Testis (tissue), 3 donors: ENCODE measurements around the gene ZBTB7B. TPM values are rescaled to one million over a fixed set of nuclear protein-coding genes. Genes with fewer than 3 reads are reported as not detected.

ENCODE experiments used
- DNase-seq: peaks from one replicate; pipeline ENCODE4 v3.0.0-alpha.2; 2019
- H3K27ac ChIP-seq, 2 donors: fragments of 200-600 bp; sonication (generic); one replicate each; pipeline ENCODE4 v1.5.1; 2019
- H3K27me3 ChIP-seq: fragments of 200-600 bp; sonication (generic); one replicate; pipeline ENCODE4 v1.5.1; 2019
- H3K36me3 ChIP-seq: fragments of 200-600 bp; sonication (generic); one replicate; pipeline ENCODE4 v1.5.1; 2017; ENCODE audit warnings: low read depth; ENCODE audit errors: missing control alignments
- H3K4me1 ChIP-seq: fragments of 200-600 bp; sonication (generic); one replicate; pipeline ENCODE4 v1.5.1; 2019
- H3K4me3 ChIP-seq, 2 donors: fragments of 200-600 bp; sonication (generic); one replicate each; pipeline ENCODE4 v1.5.1; 2017 to 2019
- H3K9me3 ChIP-seq: fragments of 200-600 bp; sonication (generic); one replicate; pipeline ENCODE4 v1.5.1; 2017
- CTCF ChIP-seq, 3 experiments: fragments of 450-650 bp in 2 of 3; fragments of 200-600 bp in 1 of 3; sonication (generic) in 1 of 3; IDR thresholded peaks; one replicate each; pipeline ENCODE4 v1.5.1; 2016 to 2019; ENCODE audit warnings: antibody characterized with exemption in 3 of 3, mild to moderate bottlenecking in 2 of 3, moderate library complexity in 1 of 3
- POLR2A ChIP-seq: fragments of 450-650 bp; IDR thresholded peaks from one replicate; pipeline ENCODE4 v1.6.1; 2017; ENCODE audit warnings: antibody characterized with exemption, mild to moderate bottlenecking, moderate library complexity
- WGBS, 2 donors: methylation state at CpG; one replicate each; pipeline ENCODE4 v1.1.5; 2018; 5-methylcytosine and 5-hydroxymethylcytosine counted together
- intact Hi-C: fragments of 100-400 bp; cut with DNase I; formaldehyde crosslinking; loops from one replicate; pipeline ENCODE4 v1.15.1; 2023; ENCODE audit warnings: low total_unique reads
- polyA plus RNA-seq: library from polyadenylated mRNA; stranded (reverse); fragments of 350-450 nt; fragmentation: Illumina TruSeq; extraction: RNeasy Lipid Tissue Mini Kit (QIAGEN cat#74804); gene quantifications from one replicate; pipeline ENCODE4 v1.2.3, GENCODE V29; 2014; ENCODE audit warnings: low read depth, low replicate concordance; ENCODE audit not compliant: insufficient read depth
- total RNA-seq, 2 donors: library from RNA; depleted of rRNA; stranded (reverse); fragments of >200 nt; gene quantifications; one replicate each; pipeline ENCODE4 v1.2.3, GENCODE V29; 2016

The ZBTB7B gene
- total and polyA plus RNA-seq, 3 donors from 2014 or later: 18.6 to 22.4 (median 21.1) TPM

- no peak for DNase-seq
- Histone ChIP-seq H3K27ac (no peak overlapping the region), H3K27me3 (no peaks in the 10 kb centered on the region), H3K4me1 (no peaks in the 10 kb centered on the region), H3K9me3 (no peaks in the 10 kb centered on the region), H3K4me3 (no peak overlapping the region), H3K36me3 (no peaks in the 10 kb centered on the region)
- intact Hi-C loops: no loop called here
- TF ChIP-seq CTCF (IDR thresholded peaks at IDR 0.05): no peak
- TF ChIP-seq POLR2A: no peak
- 88 to 91% methylated on average over 10 to 12 of the region's 12 CpGs for WGBS, 2 donors
Observed at GRCh38 chr1:155032886-155033285, 30.3 kb downstream of the ZBTB7B start.

GRCh38 chr1:155033524-155033923 lies 30.9 kb downstream of the ZBTB7B start, which contains the start of the genes DCST1 and DCST2:
TSS of gene DCST1 (plus strand) at chr1:155033824. CDS start at chr1:155034037, 213 bp downstream.
TSS of gene DCST2 (minus strand) at chr1:155033781. CDS start at chr1:155033701, 80 bp downstream.
- Histone ChIP-seq H3K9me3 (no peaks in the 10 kb centered on the region), H3K4me3 (no peak within 1 kb of the TSS), H3K27me3 (no peaks in the 10 kb centered on the region), H3K4me1 (no peaks in the 10 kb centered on the region), H3K27ac (no peak within 1 kb of the TSS), H3K36me3 (no peaks in the 10 kb centered on the region)
- no peak for TF ChIP-seq POLR2A
- intact Hi-C loops: no loop called here
- WGBS, 2 donors: 94 to 99% methylated on average over 8 to 9 of the region's 9 CpGs
- no peak for DNase-seq

- Histone ChIP-seq H3K27ac (no peak overlapping the region), H3K9me3 (no peaks in the 10 kb centered on the region), H3K4me3 (no peak overlapping the region), H3K27me3 (no peaks in the 10 kb centered on the region), H3K36me3 (no peaks in the 10 kb centered on the region), H3K4me1 (no peaks in the 10 kb centered on the region)
- intact Hi-C loops: no loop called here
- TF ChIP-seq POLR2A (no peak), CTCF (IDR thresholded peaks at IDR 0.05) (no peak)
- no peak for DNase-seq
- WGBS, 2 donors: 68 to 77% methylated on average over 20 of the region's 20 CpGs
Observed at GRCh38 chr1:155034318-155035208, 32.0 kb downstream of the ZBTB7B start.

GRCh38 chr1:155035936-155036335 lies 33.3 kb downstream of the ZBTB7B start:
- H3K27me3 ChIP-seq: no peaks in the 10 kb centered on the region
- no peak for DNase-seq
- TF ChIP-seq POLR2A (no peak), CTCF (IDR thresholded peaks at IDR 0.05) (no peak)
- no peak overlapping the region for H3K4me3 ChIP-seq
- H3K9me3 ChIP-seq: no peaks in the 10 kb centered on the region
- H3K4me1 ChIP-seq: no peaks in the 10 kb centered on the region
- H3K36me3 ChIP-seq: no peaks in the 10 kb centered on the region
- 89 to 90% methylated on average over 2 of the region's 2 CpGs for WGBS, 2 donors
- intact Hi-C loops: no loop called here
- no peak overlapping the region for H3K27ac ChIP-seq

- Histone ChIP-seq H3K4me3 (no peak overlapping the region), H3K27me3 (no peaks in the 10 kb centered on the region)
Observed at GRCh38 chr1:155037043-155037442, 34.4 kb downstream of the ZBTB7B start.

More at GRCh38 chr1:155037043-155037442, 34.4 kb downstream of the ZBTB7B start:
- H3K36me3 ChIP-seq: no peaks in the 10 kb centered on the region
- intact Hi-C loops: no loop called here
- WGBS, 2 donors: 95 to 100% methylated on average over 1 to 3 of the region's 3 CpGs
- no peaks in the 10 kb centered on the region for H3K9me3 ChIP-seq
- no peaks in the 10 kb centered on the region for H3K4me1 ChIP-seq
- no peak for DNase-seq
- no peak overlapping the region for H3K27ac ChIP-seq
- TF ChIP-seq POLR2A (no peak), CTCF (IDR thresholded peaks at IDR 0.05) (no peak)
